Activated CD8-positive, alpha-beta T cell treated with anti-CD3 and anti-CD28 coated beads for 36 hours (primary cell): ENCODE results near the gene ECT2L. TPM values are rescaled to one million over a fixed set of nuclear protein-coding genes. Genes with fewer than 3 reads are reported as not detected.
A peak's percentile ranks its signal among the peaks of the same experiment; 100 is the strongest.

Experiments
- ATAC-seq: fragments of 200-7000 bp; cut with Tn5 transposase; one replicate; pipeline ENCODE4 v1.10.0; 2021; ENCODE audit warnings: mild to moderate bottlenecking, moderate library complexity
- CTCF ChIA-PET: fragments of 350-600 bp; sonication (Branson Sonifier 250); formaldehyde crosslinking; loops from one replicate; lab custom pipeline; 2021; ENCODE audit warnings: antibody characterized with exemption; lab: Charles Lee
- POLR2A ChIA-PET: fragments of 350-600 bp; sonication (Branson Sonifier 250); formaldehyde crosslinking; loops from one replicate; lab custom pipeline; 2021; ENCODE audit warnings: antibody characterized with exemption; lab: Charles Lee
- DNase-seq: peaks from one replicate; pipeline ENCODE4 v3.0.0-alpha.2; 2020
- H3K27ac Mint-ChIP-seq: one replicate; pipeline ENCODE4 v1.8.0; 2021; ENCODE audit warnings: mild to moderate bottlenecking, mixed read lengths
- H3K27me3 Mint-ChIP-seq: one replicate; pipeline ENCODE4 v1.8.0; 2021; ENCODE audit warnings: mixed read lengths
- H3K36me3 Mint-ChIP-seq: one replicate; pipeline ENCODE4 v1.8.0; 2021; ENCODE audit warnings: low read depth, mixed read lengths
- H3K4me1 Mint-ChIP-seq: one replicate; pipeline ENCODE4 v1.8.0; 2021; ENCODE audit warnings: low read depth, mixed read lengths
- H3K4me3 Mint-ChIP-seq: one replicate; pipeline ENCODE4 v1.8.0; 2021; ENCODE audit warnings: mild to moderate bottlenecking, moderate library complexity, mixed read lengths
- H3K9me3 Mint-ChIP-seq: one replicate; pipeline ENCODE4 v1.8.0; 2021; ENCODE audit warnings: mixed read lengths
- intact Hi-C: fragments of 100-400 bp; cut with micrococcal nuclease; formaldehyde crosslinking; loops from one replicate; pipeline ENCODE4 v1.10.0; 2022
- total RNA-seq, 2 experiments: library from RNA; stranded (reverse); gene quantifications; one replicate each; pipeline ENCODE4 v1.2.3, GENCODE V29; 2021
- TF ChIP-seq, protein P1 (sequence below): fragments of 200-600 bp; IDR thresholded peaks from one replicate; pipeline ENCODE4 v1.8.0; 2022; ENCODE audit warnings: antibody characterized with exemption, mild to moderate bottlenecking

Gene ECT2L
- total RNA-seq, 2 experiments from 2014 or later: not detected

GRCh38 chr6:138776659-138777058 lies 19.2 kb upstream of the ECT2L start:
- DNase-seq (no peak), ATAC-seq (no peak)
- ChIA-PET POLR2A (no interaction called here), CTCF (no interaction called here)
- intact Hi-C loops: no loop called here
- H3K4me1 Mint-ChIP-seq: peaks cover 17% of the 10 kb centered on the region
- no peaks in the 10 kb centered on the region for H3K27me3 Mint-ChIP-seq
- TF ChIP-seq, protein P1, sequence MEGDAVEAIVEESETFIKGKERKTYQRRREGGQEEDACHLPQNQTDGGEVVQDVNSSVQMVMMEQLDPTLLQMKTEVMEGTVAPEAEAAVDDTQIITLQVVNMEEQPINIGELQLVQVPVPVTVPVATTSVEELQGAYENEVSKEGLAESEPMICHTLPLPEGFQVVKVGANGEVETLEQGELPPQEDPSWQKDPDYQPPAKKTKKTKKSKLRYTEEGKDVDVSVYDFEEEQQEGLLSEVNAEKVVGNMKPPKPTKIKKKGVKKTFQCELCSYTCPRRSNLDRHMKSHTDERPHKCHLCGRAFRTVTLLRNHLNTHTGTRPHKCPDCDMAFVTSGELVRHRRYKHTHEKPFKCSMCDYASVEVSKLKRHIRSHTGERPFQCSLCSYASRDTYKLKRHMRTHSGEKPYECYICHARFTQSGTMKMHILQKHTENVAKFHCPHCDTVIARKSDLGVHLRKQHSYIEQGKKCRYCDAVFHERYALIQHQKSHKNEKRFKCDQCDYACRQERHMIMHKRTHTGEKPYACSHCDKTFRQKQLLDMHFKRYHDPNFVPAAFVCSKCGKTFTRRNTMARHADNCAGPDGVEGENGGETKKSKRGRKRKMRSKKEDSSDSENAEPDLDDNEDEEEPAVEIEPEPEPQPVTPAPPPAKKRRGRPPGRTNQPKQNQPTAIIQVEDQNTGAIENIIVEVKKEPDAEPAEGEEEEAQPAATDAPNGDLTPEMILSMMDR: no peak
- H3K9me3 Mint-ChIP-seq: no peaks in the 10 kb centered on the region
- H3K4me3 Mint-ChIP-seq: no peak overlapping the region
- no peak overlapping the region for H3K27ac Mint-ChIP-seq
- H3K36me3 Mint-ChIP-seq: peaks cover 1% of the 10 kb centered on the region

DNA sequence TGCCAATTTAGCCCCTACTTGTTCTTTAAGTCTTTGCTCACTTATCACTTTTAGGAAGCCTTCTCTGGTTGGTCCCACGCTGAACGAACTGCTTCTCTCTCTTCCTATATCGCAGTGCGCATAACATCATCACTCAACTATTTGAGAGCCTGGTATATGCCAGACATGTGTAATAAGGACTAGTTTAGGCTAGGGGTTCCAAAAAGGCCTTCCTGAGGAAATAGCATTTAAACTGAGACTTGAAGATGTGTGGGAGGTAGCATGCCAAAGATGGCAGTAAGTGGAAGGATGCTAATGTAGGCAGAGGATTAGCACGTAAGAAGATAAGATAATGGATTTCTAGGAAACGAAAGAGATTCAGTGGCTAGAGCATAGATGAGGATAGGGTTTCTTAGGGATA lies 17.6 kb upstream of the ECT2L start:
- ChIA-PET POLR2A (no interaction called here), CTCF (interaction anchor here (1.2 kb wide), 1 partner anchor 13 kb away, joined by 3 read pairs; no protein-coding TSS in a partner anchor)
- H3K36me3 Mint-ChIP-seq: peaks cover 7% of the 10 kb centered on the region
- H3K9me3 Mint-ChIP-seq: no peaks in the 10 kb centered on the region
- intact Hi-C loops: no loop called here
- H3K4me1 Mint-ChIP-seq: peaks cover 11% of the 10 kb centered on the region
- no peaks in the 10 kb centered on the region for H3K27me3 Mint-ChIP-seq
- no peak overlapping the region for H3K4me3 Mint-ChIP-seq
- TF ChIP-seq, protein P1: no peak
- no peak for ATAC-seq
- H3K27ac Mint-ChIP-seq: no peak overlapping the region
- DNase-seq: no peak

- Mint-ChIP-seq H3K4me3 (no peak overlapping the region), H3K27me3 (no peaks in the 10 kb centered on the region), H3K9me3 (no peaks in the 10 kb centered on the region), H3K27ac (peak overlapping the region; percentile 16), H3K4me1 (peaks cover 6% of the 10 kb centered on the region), H3K36me3 (peaks cover 11% of the 10 kb centered on the region)
- intact Hi-C loops: no loop called here
- no peak for DNase-seq
- ChIA-PET CTCF (no interaction called here), POLR2A (no interaction called here)
- TF ChIP-seq, protein P1: no peak
- ATAC-seq: no peak
These were observed 13.6 kb upstream of the ECT2L start for GRCh38 chr6:138782243-138782642.

DNA sequence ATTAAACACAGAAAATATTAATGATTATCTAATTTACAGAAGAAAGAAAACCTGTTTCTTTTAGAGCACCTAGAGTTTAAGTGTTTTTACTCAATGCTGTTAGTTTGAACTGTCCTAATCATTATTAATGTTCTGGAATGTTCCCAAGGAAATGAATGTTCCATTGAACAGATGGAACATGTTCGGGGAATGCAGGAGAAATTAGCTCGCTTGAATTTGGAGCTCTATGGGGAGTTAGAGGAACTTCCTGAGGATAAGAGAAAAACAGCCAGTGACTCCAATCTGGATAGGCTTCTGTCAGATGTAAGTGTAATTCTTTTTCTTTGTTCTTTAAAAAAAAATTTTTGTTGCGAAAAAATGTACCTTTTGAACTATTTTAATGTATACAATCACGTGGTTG lies 10.8 kb upstream of the ECT2L start:
- no peak for DNase-seq
- Mint-ChIP-seq H3K27ac (no peak overlapping the region), H3K36me3 (peaks cover 18% of the 10 kb centered on the region), H3K4me3 (no peak overlapping the region), H3K4me1 (peaks cover 7% of the 10 kb centered on the region), H3K27me3 (no peaks in the 10 kb centered on the region), H3K9me3 (no peaks in the 10 kb centered on the region)
- intact Hi-C loops: no loop called here
- TF ChIP-seq, protein P1: no peak
- CTCF ChIA-PET: no interaction called here
- ATAC-seq: no peak
- POLR2A ChIA-PET: no interaction called here

DNA sequence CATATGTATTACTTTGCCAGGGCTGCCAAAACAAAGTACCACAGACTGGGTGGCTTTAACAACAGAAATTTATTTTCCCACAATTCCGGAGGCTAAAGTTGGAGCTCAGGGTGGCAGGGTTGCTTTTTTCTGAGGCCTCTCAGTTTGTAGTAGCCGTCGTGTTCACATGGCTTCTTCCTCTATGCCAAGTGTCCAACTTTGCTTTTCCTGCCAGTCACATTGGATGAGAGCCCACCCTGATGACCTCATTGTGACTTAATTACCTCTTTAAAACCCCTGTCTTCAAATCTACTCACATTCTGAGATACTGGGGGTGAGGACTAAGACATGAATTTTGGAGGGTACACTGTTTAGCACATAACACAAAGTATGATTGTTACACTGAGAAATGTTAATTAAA lies 9.9 kb upstream of the ECT2L start:
- intact Hi-C loops: no loop called here
- ATAC-seq (no peak), DNase-seq (no peak)
- POLR2A ChIA-PET: no interaction called here
- H3K27ac Mint-ChIP-seq: no peak overlapping the region
- no peak overlapping the region for H3K4me3 Mint-ChIP-seq
- peaks cover 7% of the 10 kb centered on the region for H3K4me1 Mint-ChIP-seq
- no peaks in the 10 kb centered on the region for H3K27me3 Mint-ChIP-seq
- TF ChIP-seq, protein P1: no peak
- CTCF ChIA-PET: no interaction called here
- H3K36me3 Mint-ChIP-seq: peaks cover 21% of the 10 kb centered on the region
- no peaks in the 10 kb centered on the region for H3K9me3 Mint-ChIP-seq
